ENCODE measurements around the gene INTS6L. TPM values are rescaled to one million over a fixed set of nuclear protein-coding genes. Genes with fewer than 3 reads are reported as not detected.

The INTS6L gene
- polyA plus RNA-seq (2013, experiment 1 of 2) = 6.0 TPM
- polyA plus RNA-seq (2013, experiment 2 of 2) = 5.9 TPM

- H4K5ac ChIP-seq (ENCODE audit: low read length) = no peak within 1 kb of the TSS
- H3K4me3 ChIP-seq (ENCODE audit: low read length) = peak within 1 kb of the TSS; percentile 65
- no peaks in the 10 kb centered on the region for H3K27me3 ChIP-seq (ENCODE audit: insufficient read depth, low read length, poor library complexity)
- H3K18ac ChIP-seq (ENCODE audit: low read length) = peak within 1 kb of the TSS; percentile 87
- no peak within 1 kb of the TSS for H2BK120ac ChIP-seq (ENCODE audit: low read depth, low read length)
- H3K27ac ChIP-seq (ENCODE audit: low read depth, low read length) = peak within 1 kb of the TSS; percentile 82
- H2BK5ac ChIP-seq (ENCODE audit: low read length) = no peak within 1 kb of the TSS
- H3K23ac ChIP-seq (ENCODE audit: low read length) = no peak within 1 kb of the TSS
- peak within 1 kb of the TSS; percentile 89 for H3K56ac ChIP-seq (ENCODE audit: low read length)
- H2AK5ac ChIP-seq (ENCODE audit: low read length) = no peak within 1 kb of the TSS
- peak within 1 kb of the TSS; percentile 66 for H3K4ac ChIP-seq (ENCODE audit: low read depth, low read length)
- no peaks in the 10 kb centered on the region for H3K79me1 ChIP-seq (ENCODE audit: low read length)
- no peak within 1 kb of the TSS for H2BK15ac ChIP-seq (replicated peaks; ENCODE audit: low read depth)
- no peak within 1 kb of the TSS for H4K8ac ChIP-seq (ENCODE audit: low read depth, low read length)
- no peaks in the 10 kb centered on the region for H3K79me2 ChIP-seq (ENCODE audit: control insufficient read depth, insufficient read depth, low read length)
- H3K36me3 ChIP-seq (ENCODE audit: control insufficient read depth, insufficient read depth, low read length) = no peaks in the 10 kb centered on the region
- peak within 1 kb of the TSS; percentile 81 for H3K9ac ChIP-seq (ENCODE audit: low read length)
- H3K4me2 ChIP-seq (ENCODE audit: low read length) = peak within 1 kb of the TSS; percentile 67
- peak; percentile 97 for DNase-seq
- H3K4me1 ChIP-seq (ENCODE audit: control insufficient read depth, low read depth, low read length) = no peaks in the 10 kb centered on the region
- no CpG with 5 or more reads among the region's 50 CpGs for WGBS (ENCODE audit: extremely low coverage, insufficient coverage, low lambda C conversion rate)
Observed at GRCh38 chrX:135520553-135521404, at the start of gene INTS6L. TSS of gene INTS6L (plus strand) at chrX:135520660. CDS start at chrX:135520993, 333 bp downstream.

- H2AK5ac ChIP-seq (ENCODE audit: low read length) = no peak overlapping the region
- no peaks in the 10 kb centered on the region for H3K36me3 ChIP-seq (ENCODE audit: control insufficient read depth, insufficient read depth, low read length)
- H3K9ac ChIP-seq (ENCODE audit: low read length) = no peak overlapping the region
- H3K18ac ChIP-seq (ENCODE audit: low read length) = no peak overlapping the region
- H3K23ac ChIP-seq (ENCODE audit: low read length) = no peak overlapping the region
- no peaks in the 10 kb centered on the region for H3K4me1 ChIP-seq (ENCODE audit: control insufficient read depth, low read depth, low read length)
- DNase-seq = no peak
- no peak overlapping the region for H4K8ac ChIP-seq (ENCODE audit: low read depth, low read length)
- no peaks in the 10 kb centered on the region for H3K27me3 ChIP-seq (ENCODE audit: insufficient read depth, low read length, poor library complexity)
- no peak overlapping the region for H3K27ac ChIP-seq (ENCODE audit: low read depth, low read length)
- no peak overlapping the region for H3K4ac ChIP-seq (ENCODE audit: low read depth, low read length)
- no peak overlapping the region for H2BK15ac ChIP-seq (replicated peaks; ENCODE audit: low read depth)
- H3K79me2 ChIP-seq (ENCODE audit: control insufficient read depth, insufficient read depth, low read length) = no peaks in the 10 kb centered on the region
- H3K4me2 ChIP-seq (ENCODE audit: low read length) = no peak overlapping the region
- no peaks in the 10 kb centered on the region for H3K79me1 ChIP-seq (ENCODE audit: low read length)
- H2BK5ac ChIP-seq (ENCODE audit: low read length) = no peak overlapping the region
- H2BK120ac ChIP-seq (ENCODE audit: low read depth, low read length) = no peak overlapping the region
- H3K4me3 ChIP-seq (ENCODE audit: low read length) = no peak overlapping the region
- no CpG with 5 or more reads among the region's 3 CpGs for WGBS (ENCODE audit: extremely low coverage, insufficient coverage, low lambda C conversion rate)
- no peak overlapping the region for H4K5ac ChIP-seq (ENCODE audit: low read length)
- no peak overlapping the region for H3K56ac ChIP-seq (ENCODE audit: low read length)
Observed at GRCh38 chrX:135476378-135476777, 44.1 kb upstream of the INTS6L start.

GRCh38 chrX:135477576-135477975 lies 42.9 kb upstream of the INTS6L start:
- H3K4me1 ChIP-seq (ENCODE audit: control insufficient read depth, low read depth, low read length) = no peaks in the 10 kb centered on the region
- no peak overlapping the region for H3K27ac ChIP-seq (ENCODE audit: low read depth, low read length)
- no peak overlapping the region for H3K23ac ChIP-seq (ENCODE audit: low read length)
- no peak overlapping the region for H2AK5ac ChIP-seq (ENCODE audit: low read length)
- DNase-seq = peak; percentile 75
- no peak overlapping the region for H2BK120ac ChIP-seq (ENCODE audit: low read depth, low read length)
- no peak overlapping the region for H3K4ac ChIP-seq (ENCODE audit: low read depth, low read length)
- H4K8ac ChIP-seq (ENCODE audit: low read depth, low read length) = no peak overlapping the region
- no peak overlapping the region for H3K4me3 ChIP-seq (ENCODE audit: low read length)
- no peak overlapping the region for H3K9ac ChIP-seq (ENCODE audit: low read length)
- no peak overlapping the region for H3K4me2 ChIP-seq (ENCODE audit: low read length)
- H3K27me3 ChIP-seq (ENCODE audit: insufficient read depth, low read length, poor library complexity) = no peaks in the 10 kb centered on the region
- no peak overlapping the region for H2BK15ac ChIP-seq (replicated peaks; ENCODE audit: low read depth)
- H2BK5ac ChIP-seq (ENCODE audit: low read length) = no peak overlapping the region
- H3K79me1 ChIP-seq (ENCODE audit: low read length) = no peaks in the 10 kb centered on the region
- H3K18ac ChIP-seq (ENCODE audit: low read length) = no peak overlapping the region
- no peak overlapping the region for H3K56ac ChIP-seq (ENCODE audit: low read length)
- H3K36me3 ChIP-seq (ENCODE audit: control insufficient read depth, insufficient read depth, low read length) = no peaks in the 10 kb centered on the region
- H3K79me2 ChIP-seq (ENCODE audit: control insufficient read depth, insufficient read depth, low read length) = no peaks in the 10 kb centered on the region
- WGBS (ENCODE audit: extremely low coverage, insufficient coverage, low lambda C conversion rate) = no CpG with 5 or more reads among the region's 3 CpGs
- H4K5ac ChIP-seq (ENCODE audit: low read length) = no peak overlapping the region

- Histone ChIP-seq H2BK5ac (ENCODE audit: low read length) (no peak overlapping the region), H4K8ac (ENCODE audit: low read depth, low read length) (no peak overlapping the region), H3K27ac (ENCODE audit: low read depth, low read length) (no peak overlapping the region), H3K18ac (ENCODE audit: low read length) (no peak overlapping the region), H3K9ac (ENCODE audit: low read length) (no peak overlapping the region), H2BK120ac (ENCODE audit: low read depth, low read length) (no peak overlapping the region), H3K27me3 (ENCODE audit: insufficient read depth, low read length, poor library complexity) (no peaks in the 10 kb centered on the region), H3K79me1 (ENCODE audit: low read length) (no peaks in the 10 kb centered on the region), H4K5ac (ENCODE audit: low read length) (no peak overlapping the region), H2BK15ac (replicated peaks; ENCODE audit: low read depth) (no peak overlapping the region), H3K4ac (ENCODE audit: low read depth, low read length) (no peak overlapping the region), H3K23ac (ENCODE audit: low read length) (no peak overlapping the region), H3K36me3 (ENCODE audit: control insufficient read depth, insufficient read depth, low read length) (no peaks in the 10 kb centered on the region), H2AK5ac (ENCODE audit: low read length) (no peak overlapping the region), H3K79me2 (ENCODE audit: control insufficient read depth, insufficient read depth, low read length) (no peaks in the 10 kb centered on the region), H3K4me2 (ENCODE audit: low read length) (no peak overlapping the region), H3K56ac (ENCODE audit: low read length) (no peak overlapping the region), H3K4me3 (ENCODE audit: low read length) (no peak overlapping the region), H3K4me1 (ENCODE audit: control insufficient read depth, low read depth, low read length) (no peaks in the 10 kb centered on the region)
- WGBS (ENCODE audit: extremely low coverage, insufficient coverage, low lambda C conversion rate) = no CpG with 5 or more reads among the region's 7 CpGs
- DNase-seq = no peak
Observed at GRCh38 chrX:135480076-135480475, 40.4 kb upstream of the INTS6L start.

GRCh38 chrX:135481696-135482179 lies 38.7 kb upstream of the INTS6L start:
- DNase-seq = no peak
- no peak overlapping the region for H2BK120ac ChIP-seq (ENCODE audit: low read depth, low read length)
- H3K23ac ChIP-seq (ENCODE audit: low read length) = no peak overlapping the region
- H3K36me3 ChIP-seq (ENCODE audit: control insufficient read depth, insufficient read depth, low read length) = no peaks in the 10 kb centered on the region
- no peak overlapping the region for H4K8ac ChIP-seq (ENCODE audit: low read depth, low read length)
- H3K4ac ChIP-seq (ENCODE audit: low read depth, low read length) = no peak overlapping the region
- H2AK5ac ChIP-seq (ENCODE audit: low read length) = no peak overlapping the region
- H3K79me1 ChIP-seq (ENCODE audit: low read length) = no peaks in the 10 kb centered on the region
- no peaks in the 10 kb centered on the region for H3K4me1 ChIP-seq (ENCODE audit: control insufficient read depth, low read depth, low read length)
- H3K56ac ChIP-seq (ENCODE audit: low read length) = no peak overlapping the region
- H3K4me2 ChIP-seq (ENCODE audit: low read length) = no peak overlapping the region
- H2BK5ac ChIP-seq (ENCODE audit: low read length) = no peak overlapping the region
- no peak overlapping the region for H3K27ac ChIP-seq (ENCODE audit: low read depth, low read length)
- WGBS (ENCODE audit: extremely low coverage, insufficient coverage, low lambda C conversion rate) = 100% methylated on average over 1 of the region's 7 CpGs
- no peak overlapping the region for H4K5ac ChIP-seq (ENCODE audit: low read length)
- no peak overlapping the region for H3K4me3 ChIP-seq (ENCODE audit: low read length)
- no peaks in the 10 kb centered on the region for H3K27me3 ChIP-seq (ENCODE audit: insufficient read depth, low read length, poor library complexity)
- no peaks in the 10 kb centered on the region for H3K79me2 ChIP-seq (ENCODE audit: control insufficient read depth, insufficient read depth, low read length)
- H3K18ac ChIP-seq (ENCODE audit: low read length) = no peak overlapping the region
- H3K9ac ChIP-seq (ENCODE audit: low read length) = no peak overlapping the region
- H2BK15ac ChIP-seq (replicated peaks; ENCODE audit: low read depth) = no peak overlapping the region
